Lower lobe of right lung (tissue), 2 donors: ENCODE results near the gene PAQR5. TPM values are rescaled to one million over a fixed set of nuclear protein-coding genes. Genes with fewer than 3 reads are reported as not detected.
"Not testable (repeated sequence)": the region's sequence is repeated elsewhere in the genome, so short reads cannot be mapped to it uniquely, and the experiment has no call there.

Source experiments
- ATAC-seq, 2 donors: fragments of 200-7000 bp; cut with Tn5 transposase; one replicate each; pipeline ENCODE4 v1.9.1; 2020 to 2022; ENCODE audit warnings: mild to moderate bottlenecking in 2 of 2, moderate library complexity in 2 of 2
- DNase-seq: peaks from one replicate; pipeline ENCODE4 v3.0.0-alpha.2; 2020
- H3K27ac ChIP-seq: fragments of 200-600 bp; one replicate; pipeline ENCODE4 v1.8.0; 2022
- H3K27me3 ChIP-seq: fragments of 200-600 bp; one replicate; pipeline ENCODE4 v1.8.0; 2022; ENCODE audit warnings: low read depth
- H3K36me3 ChIP-seq: fragments of 200-600 bp; one replicate; pipeline ENCODE4 v1.8.0; 2022; ENCODE audit warnings: mild to moderate bottlenecking
- H3K4me1 ChIP-seq: fragments of 200-600 bp; one replicate; pipeline ENCODE4 v1.8.0; 2022
- H3K4me3 ChIP-seq: fragments of 200-600 bp; one replicate; pipeline ENCODE4 v1.8.0; 2022; ENCODE audit warnings: mild to moderate bottlenecking
- H3K9me3 ChIP-seq: fragments of 200-600 bp; one replicate; pipeline ENCODE4 v1.8.0; 2022
- CTCF ChIP-seq: fragments of 200-600 bp; IDR thresholded peaks from one replicate; pipeline ENCODE4 v1.8.0; 2022; ENCODE audit warnings: antibody characterized with exemption, mild to moderate bottlenecking
- intact Hi-C: fragments of 100-400 bp; cut with DNase I; formaldehyde crosslinking; loops from one replicate; pipeline ENCODE4 v1.11.0; 2022
- total RNA-seq: library from RNA; stranded (reverse); fragmentation: NEBNext Ultra II Directional; extraction: Animal tissue kit (Norgen Biotek cat#: 25700); gene quantifications from one replicate; pipeline ENCODE4 v1.2.1, GENCODE V29; 2021
- donor health status: DM: no; HTN: yes; CAD: no; lungs with severe emphysema.

Gene PAQR5
- total RNA-seq, 1 donor from 2014 or later = 30.6 TPM

- Histone ChIP-seq H3K4me1 (peaks cover 39% of the 10 kb centered on the region), H3K27ac (peak overlapping the region; percentile 80), H3K27me3 (no peaks in the 10 kb centered on the region), H3K4me3 (no peak overlapping the region), H3K9me3 (no peaks in the 10 kb centered on the region), H3K36me3 (no peaks in the 10 kb centered on the region)
- DNase-seq = no peak
- no peak for TF ChIP-seq CTCF
- intact Hi-C loops = no loop called here
- peak; percentile 65 to 71 for ATAC-seq
Measured at GRCh38 chr15:69289342-69290146, 9.2 kb upstream of the PAQR5 start.

GRCh38 chr15:69290346-69291164 is 8.2 kb upstream of the PAQR5 start:
- Histone ChIP-seq H3K4me3 (no peak overlapping the region), H3K9me3 (no peaks in the 10 kb centered on the region), H3K36me3 (no peaks in the 10 kb centered on the region), H3K27me3 (no peaks in the 10 kb centered on the region), H3K4me1 (peaks cover 39% of the 10 kb centered on the region), H3K27ac (peak overlapping the region; percentile 80)
- no peak for TF ChIP-seq CTCF
- intact Hi-C loops = no loop called here
- DNase-seq (peak; percentile 89), ATAC-seq (peak; percentile 86 to 92)

- DNase-seq, H3K4me3 ChIP-seq, H3K9me3 ChIP-seq, ATAC-seq, intact Hi-C loops, H3K27me3 ChIP-seq, H3K36me3 ChIP-seq: not testable (repeated sequence)
- Histone ChIP-seq H3K4me1 (peaks cover 39% of the 10 kb centered on the region), H3K27ac (peak overlapping the region; percentile 80)
Measured at GRCh38 chr15:69291651-69292050, 7.1 kb upstream of the PAQR5 start.

- Histone ChIP-seq H3K4me3 (no peak overlapping the region), H3K4me1 (peaks cover 38% of the 10 kb centered on the region), H3K27me3 (no peaks in the 10 kb centered on the region), H3K9me3 (no peaks in the 10 kb centered on the region), H3K27ac (no peak overlapping the region), H3K36me3 (no peaks in the 10 kb centered on the region)
- TF ChIP-seq CTCF = no peak
- DNase-seq (no peak), ATAC-seq (no peak)
- intact Hi-C loops = no loop called here
Measured at GRCh38 chr15:69292826-69293420, 5.8 kb upstream of the PAQR5 start.

GRCh38 chr15:69293741-69294615 is 4.7 kb upstream of the PAQR5 start:
- TF ChIP-seq CTCF = no peak
- Histone ChIP-seq H3K4me1 (peaks cover 27% of the 10 kb centered on the region), H3K9me3 (no peaks in the 10 kb centered on the region), H3K36me3 (no peaks in the 10 kb centered on the region), H3K27me3 (no peaks in the 10 kb centered on the region), H3K27ac (no peak overlapping the region), H3K4me3 (no peak overlapping the region)
- ATAC-seq (no peak), DNase-seq (no peak)
- intact Hi-C loops = no loop called here
